ENCODE results near the gene CYP24A1.
A peak's percentile ranks its signal among the peaks of the same experiment; 100 is the strongest.

The CYP24A1 gene

GRCh38 chr20:54203281-54203680 is 29.5 kb upstream of the CYP24A1 start:
- no peak for DNase-seq

DNA sequence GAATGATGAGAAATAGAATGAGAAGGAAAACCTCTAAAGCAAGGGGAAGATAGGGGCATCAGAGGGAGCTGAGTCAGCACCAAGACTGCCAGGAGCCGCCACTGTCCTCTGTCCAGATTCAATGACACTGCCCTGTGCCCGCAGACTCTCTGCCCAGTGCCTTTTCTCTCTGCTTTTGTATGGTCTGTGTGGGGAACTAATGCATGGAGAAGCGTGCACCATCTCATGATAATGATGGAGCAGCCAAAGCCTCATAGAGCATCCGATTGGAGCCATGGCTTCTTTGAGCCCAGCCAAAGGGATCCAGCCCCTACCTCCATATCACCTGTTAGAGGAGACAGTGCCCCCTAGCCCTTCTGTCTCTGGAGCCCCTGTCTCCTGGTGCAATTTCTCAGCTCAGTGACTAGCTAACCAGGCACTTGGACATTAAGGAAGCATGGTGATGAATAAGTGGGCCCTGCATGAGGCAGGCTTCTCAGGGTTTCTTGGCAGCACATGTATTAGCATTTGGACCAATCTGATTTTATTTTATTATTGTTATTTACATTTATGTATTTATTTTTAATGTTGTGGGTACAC is 27.6 kb upstream of the CYP24A1 start:
- DNase-seq, result no peak

DNA sequence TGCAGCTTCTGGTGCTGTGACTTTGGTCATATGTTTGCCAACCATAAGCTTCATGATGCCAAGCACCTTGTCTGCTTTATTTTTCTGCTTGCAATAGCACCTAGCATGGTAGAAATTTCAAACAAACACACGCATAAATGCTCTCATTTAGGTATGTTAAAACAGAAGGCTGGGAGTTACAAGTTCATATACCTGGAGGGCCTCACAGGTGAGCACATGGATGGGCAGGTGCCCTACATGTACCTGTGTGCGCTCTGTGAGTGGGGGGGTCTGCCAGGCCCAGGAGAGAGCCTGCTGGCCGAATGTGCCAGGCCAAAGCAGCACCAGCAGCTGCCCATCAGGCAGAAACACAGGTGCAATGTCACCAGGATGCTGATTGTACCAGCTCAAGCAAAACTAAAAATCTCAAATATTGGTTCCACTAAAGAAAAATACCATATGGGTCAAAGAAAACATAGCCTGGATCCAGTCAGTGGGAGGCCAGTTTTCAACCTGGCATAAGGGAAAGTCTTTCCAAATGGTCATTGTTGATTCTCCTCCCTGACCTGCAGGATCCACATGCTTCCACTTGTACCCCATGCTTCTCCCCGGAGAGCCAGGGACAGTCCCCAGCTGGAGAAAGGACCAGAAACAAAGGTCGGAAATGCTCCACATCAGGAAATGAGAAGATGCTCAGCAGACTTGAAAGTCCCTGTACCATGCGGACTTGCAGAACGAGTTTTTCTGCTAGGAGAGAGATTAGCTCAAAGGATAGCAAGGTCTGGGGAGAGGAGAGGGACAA is 26.9 kb upstream of the CYP24A1 start:
- no peak for DNase-seq

DNA sequence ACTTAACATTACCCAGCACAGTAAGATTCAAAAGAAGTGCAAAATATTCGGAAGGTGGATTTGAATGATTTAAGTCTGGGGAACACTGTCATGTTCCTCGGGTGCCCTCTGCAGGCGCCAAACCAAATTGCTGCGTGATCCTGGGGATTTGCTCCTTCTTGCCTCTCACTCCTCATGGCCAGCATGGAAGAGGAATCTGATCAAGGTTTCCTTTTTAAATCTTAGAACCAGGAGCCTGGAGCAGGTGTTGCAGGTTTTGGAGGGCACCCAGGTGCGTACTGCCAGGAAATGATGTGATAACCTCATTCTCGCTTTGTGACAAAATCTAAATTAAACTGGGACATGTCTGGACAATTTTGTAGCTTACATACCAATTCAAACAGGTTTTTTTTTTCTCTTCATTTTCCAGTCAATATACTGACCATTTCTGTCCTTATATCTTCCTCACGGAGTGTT is 26.0 kb upstream of the CYP24A1 start:
- peak; percentile 45 for DNase-seq

GRCh38 chr20:54199283-54199682 is 25.5 kb upstream of the CYP24A1 start:
- DNase-seq, result no peak

- DNase-seq, result no peak
These were observed 24.1 kb upstream of the CYP24A1 start for GRCh38 chr20:54197621-54198604.

DNA sequence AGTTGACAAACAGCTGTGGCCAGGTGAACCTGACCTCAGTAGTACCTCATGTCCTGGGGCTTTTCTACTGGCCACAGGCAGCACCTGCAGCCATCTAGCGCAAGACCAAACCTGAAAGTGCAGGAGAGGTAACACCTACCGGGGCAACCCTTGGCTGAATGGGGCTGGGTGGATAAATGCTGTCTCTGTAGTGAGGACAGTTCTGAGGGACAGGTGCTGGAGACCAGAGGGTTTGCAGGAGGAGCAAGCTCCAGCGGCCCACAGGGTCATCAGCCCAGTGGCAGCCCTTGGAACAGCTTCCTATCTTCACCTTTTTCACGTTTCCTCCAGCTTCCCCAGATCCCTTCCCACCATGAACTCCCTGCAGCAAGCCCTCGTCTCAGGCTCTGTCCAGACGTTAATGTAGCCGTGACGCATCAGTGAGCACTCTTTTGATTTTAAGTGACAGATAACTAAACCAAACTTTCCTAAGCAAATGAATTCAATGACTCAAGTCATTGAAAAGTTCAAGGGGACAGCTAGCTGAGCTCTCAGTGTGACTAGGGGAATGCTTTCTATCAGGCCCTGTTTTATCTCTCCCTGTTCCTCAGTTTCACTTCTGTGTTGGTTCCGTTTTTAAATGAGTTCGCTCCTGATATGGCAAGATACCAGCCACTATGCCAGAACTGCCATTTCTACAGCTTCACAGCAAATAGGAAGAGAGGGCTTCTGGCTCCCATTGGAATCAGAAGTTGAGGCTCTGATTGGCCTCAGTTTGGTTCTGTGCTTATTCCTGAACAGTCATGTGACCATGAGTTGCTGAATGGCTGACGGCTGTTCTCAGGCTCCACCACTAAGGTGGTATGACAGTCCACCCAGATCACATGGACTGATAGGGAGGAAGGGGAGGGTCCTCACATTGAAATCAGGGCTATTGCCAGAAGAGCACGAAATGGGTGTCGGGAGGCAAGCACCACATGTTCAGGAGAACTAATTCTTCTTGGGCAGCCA is 22.0 kb upstream of the CYP24A1 start:
- DNase-seq, result no peak

DNA sequence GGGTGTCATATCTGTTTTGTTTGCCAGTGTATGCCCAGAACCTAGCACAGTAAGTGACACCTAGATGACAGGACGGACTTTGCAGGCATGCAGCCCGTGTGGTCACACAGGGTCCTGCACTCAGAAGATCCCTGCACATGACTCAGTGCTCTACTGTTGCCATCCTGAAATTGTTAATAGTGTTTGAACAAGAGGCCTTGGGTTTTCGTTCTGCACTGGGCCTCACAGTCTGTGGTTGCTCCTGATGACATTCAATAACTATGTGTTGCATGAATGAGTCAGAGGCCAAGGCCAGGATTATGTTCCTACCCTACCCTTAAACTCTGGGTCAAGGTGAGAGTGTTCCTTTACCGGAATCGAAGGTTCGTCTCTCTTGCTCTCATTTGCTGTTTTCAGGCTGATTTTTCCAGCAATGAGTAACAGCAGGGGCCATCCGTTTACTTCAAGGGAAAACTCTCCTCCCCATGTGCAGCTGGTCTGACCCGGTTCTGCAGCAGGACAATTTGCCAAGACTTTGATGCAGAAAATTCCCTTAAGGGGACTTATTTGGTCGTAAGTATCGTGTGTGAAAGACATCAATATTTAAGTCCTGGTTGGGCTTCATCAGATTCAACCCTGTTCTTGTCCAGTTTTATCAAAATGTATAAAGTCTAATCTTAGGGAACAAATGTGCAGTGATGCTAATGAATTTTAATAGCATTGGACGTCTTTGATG is 21.1 kb upstream of the CYP24A1 start:
- no peak for DNase-seq

DNA sequence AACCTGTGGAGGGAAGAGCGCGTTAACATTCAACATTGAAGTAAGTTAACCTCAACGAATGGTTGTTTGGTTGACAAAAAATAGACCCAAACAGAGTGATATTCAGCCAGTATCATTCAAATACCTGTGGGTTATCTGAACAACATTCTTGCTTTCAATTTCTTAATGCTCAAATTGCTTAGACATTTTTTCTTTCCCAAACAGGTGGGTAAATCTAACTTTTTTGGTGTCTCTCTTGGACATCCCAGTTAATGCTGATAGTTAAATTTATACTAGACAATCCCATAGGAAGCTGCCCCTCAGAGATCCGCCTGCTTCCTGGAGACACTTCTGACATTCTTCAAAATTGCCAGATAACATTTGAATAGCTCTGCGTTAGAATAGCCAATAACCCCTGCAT is 20.0 kb upstream of the CYP24A1 start:
- DNase-seq, result no peak

DNA sequence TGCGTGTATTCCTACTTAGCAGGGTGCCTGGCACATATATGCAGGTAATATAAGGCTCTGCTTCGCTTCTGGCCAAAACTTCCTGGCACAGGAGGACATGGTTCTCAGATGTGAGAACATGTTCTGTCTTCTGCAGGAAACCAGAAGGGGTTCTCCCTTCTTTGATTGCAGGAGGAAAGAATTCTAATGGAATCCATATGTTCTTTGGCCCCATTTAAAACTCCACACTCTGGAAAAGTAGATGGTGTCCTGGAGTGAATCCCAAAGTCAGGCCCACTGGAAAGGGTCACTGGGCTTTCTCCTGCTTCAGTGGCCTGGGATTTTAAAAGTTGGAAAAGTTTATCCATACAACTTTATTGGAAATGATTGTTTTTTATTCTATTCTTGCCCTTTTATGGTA is 16.4 kb upstream of the CYP24A1 start:
- DNase-seq, result no peak

- no peak for DNase-seq
These were observed 15.8 kb upstream of the CYP24A1 start for GRCh38 chr20:54189630-54190029.

DNA sequence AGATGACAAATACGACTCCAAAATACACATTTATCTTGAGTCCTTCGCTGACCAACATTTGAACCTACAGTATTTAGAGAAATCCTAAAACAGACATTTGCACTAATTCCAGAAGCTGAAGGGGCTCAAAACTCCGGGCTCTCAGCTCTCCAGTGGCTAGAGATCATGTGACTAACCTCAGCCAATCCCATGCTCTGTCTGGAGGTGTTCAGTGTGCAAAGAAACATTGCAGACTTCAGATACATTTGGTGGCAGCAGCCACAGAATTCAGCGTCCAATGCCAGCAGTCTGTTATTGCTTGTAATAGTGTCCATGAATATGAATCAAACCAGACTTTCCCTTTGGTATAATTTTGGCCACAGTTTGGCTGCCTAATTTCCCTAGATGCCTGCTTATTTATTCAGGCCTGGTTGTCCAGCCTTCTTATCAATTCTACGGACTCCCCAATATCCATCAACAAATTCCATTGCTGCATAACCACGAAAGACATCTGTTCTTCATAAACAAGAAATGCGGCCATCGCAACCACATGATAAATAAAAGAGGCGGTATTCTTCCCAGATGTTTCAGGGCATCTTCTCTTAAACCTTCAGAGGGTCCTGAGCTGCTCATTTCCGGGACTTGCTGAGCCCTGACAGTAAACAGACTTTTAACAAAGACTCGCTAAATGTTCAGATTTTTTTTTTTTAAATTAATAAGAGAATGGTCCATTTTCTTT is 14.5 kb upstream of the CYP24A1 start:
- no peak for DNase-seq

- DNase-seq, result no peak
These were observed 11.3 kb upstream of the CYP24A1 start for GRCh38 chr20:54184904-54185626.

DNA sequence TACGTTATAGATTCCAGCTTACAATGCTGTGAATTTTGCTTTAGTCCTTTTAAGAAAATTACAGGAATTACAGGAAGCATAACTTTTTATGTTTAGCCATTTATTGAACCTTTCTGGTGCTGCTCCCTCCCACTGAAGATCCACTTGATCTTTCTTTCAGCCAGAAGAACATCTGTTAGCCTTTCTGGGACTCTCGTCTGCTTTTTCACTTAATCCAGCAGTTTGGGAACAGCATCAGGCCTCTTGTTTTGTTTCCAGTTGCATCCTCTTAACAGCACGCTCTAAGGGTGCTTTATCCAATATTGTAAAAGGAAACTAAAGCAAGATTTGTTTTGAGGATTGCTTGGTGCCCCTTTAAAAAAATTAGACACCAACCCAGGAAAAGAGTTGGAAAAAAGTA is 10.3 kb upstream of the CYP24A1 start:
- DNase-seq, result no peak

DNA sequence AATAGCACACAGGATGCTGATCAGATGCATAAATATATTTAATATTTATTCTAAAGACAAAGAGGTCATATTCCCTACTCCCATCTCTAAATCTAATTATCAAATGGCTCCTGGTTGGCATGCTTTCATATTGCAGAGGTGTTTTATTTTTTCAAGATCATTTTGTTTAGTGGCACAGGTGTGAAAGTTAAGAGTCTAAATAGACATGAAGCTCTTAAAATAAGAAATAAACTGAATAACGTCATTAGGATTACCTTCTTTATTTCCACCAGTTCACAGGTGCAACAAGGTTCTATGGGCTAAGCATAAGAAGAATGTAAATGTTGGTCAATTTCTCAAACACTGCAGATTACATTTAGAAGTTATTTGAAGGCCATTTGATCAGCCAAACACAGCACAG is 7.1 kb upstream of the CYP24A1 start:
- no peak for DNase-seq

GRCh38 chr20:54179946-54180345 is 6.2 kb upstream of the CYP24A1 start:
- no peak for DNase-seq

DNA sequence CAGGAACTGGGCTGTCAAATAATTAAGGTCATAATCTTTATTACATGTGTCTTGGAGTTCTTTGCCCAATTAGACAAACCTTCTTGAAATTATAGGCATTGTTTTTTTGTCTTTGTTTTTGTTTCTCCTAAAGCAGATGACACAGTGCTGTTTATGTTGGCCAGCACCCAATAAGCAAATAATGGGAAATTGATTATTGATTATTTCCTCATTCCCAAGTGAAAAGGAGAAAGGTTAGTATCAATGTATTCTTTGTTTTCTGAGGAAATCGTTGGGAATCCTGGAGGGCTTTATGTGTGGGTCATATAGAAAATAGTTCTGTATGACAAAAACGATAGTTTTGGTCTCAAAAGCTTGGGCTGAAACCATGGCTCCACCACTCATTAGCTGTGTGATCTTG is 4.5 kb upstream of the CYP24A1 start:
- no peak for DNase-seq

- no peak for DNase-seq
These were observed 3.6 kb upstream of the CYP24A1 start for GRCh38 chr20:54177378-54177777.

DNA sequence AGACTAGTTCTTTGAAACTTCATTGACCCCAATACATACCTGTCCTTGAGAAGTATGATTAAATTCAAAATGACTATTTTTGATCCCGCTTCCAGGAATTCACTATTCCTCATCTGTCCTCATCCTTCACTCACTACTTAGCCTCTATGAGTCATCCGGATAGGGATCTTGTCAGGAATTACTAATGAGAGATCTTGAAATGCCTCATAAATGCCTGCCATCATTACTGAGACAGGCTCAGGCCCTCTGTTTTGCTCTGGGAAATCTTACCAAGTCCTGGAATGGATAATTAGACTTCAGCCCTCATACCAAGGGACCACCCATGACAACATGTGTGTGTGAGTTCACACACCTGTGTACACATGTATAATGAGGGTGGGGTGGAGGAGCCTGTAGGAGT is 2.8 kb upstream of the CYP24A1 start:
- DNase-seq, result no peak
